ENCODE measurements around the gene PRODH2.

PRODH2 gene

GRCh38 chr19:35812220-35813042 is at the start of gene PRODH2:
TSS of gene PRODH2 (minus strand) at chr19:35812845. CDS start at chr19:35812805, 40 bp downstream.
- DNase-seq = no peak

DNA sequence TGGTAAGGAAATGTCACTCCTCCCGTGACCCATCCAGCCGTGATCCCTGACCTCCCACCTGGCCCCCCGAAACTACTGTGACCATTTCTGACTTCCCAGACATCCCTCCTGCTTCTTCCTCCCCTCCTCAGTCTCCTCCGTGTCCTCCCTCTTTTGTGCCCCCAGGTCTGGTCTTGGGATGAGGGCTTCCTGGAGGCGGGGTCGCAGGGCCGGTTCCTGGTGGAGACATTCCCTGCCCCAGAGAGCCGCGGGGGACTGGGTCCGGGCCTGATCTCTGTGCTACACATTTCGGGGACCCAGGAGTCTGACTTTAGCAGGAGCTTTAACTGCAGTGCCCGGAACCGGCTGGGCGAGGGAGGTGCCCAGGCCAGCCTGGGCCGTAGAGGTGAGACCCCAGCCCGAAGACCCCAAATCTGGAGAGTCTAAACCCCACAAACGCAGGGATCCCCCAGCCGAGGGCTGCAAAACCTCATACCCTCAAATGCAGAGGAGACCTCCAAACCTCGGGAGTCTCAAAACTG is 49.1 kb upstream of the PRODH2 start:
- no peak for DNase-seq

- no peak for DNase-seq
Observed at GRCh38 chr19:35860818-35861639, 48.4 kb upstream of the PRODH2 start.

DNA sequence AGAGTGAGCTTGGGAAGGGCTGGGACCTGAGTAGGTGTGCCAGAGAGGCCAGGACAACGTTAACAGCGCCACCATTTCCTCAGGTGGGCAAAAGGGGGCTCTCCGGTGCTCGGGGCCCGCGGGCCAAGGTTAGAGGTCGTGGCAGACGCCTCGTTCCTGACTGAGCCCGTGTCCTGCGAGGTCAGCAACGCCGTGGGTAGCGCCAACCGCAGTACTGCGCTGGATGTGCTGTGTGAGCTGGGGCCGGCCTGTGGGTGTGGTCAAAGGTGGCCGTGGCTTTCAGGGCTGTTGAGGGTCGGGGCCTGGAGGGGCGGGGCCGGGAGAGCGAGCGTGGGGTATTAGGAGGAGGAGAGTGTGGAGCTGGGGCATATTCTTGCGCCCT is 47.8 kb upstream of the PRODH2 start:
- DNase-seq = no peak

GRCh38 chr19:35859414-35859813 is 46.8 kb upstream of the PRODH2 start:
- no peak for DNase-seq

DNA sequence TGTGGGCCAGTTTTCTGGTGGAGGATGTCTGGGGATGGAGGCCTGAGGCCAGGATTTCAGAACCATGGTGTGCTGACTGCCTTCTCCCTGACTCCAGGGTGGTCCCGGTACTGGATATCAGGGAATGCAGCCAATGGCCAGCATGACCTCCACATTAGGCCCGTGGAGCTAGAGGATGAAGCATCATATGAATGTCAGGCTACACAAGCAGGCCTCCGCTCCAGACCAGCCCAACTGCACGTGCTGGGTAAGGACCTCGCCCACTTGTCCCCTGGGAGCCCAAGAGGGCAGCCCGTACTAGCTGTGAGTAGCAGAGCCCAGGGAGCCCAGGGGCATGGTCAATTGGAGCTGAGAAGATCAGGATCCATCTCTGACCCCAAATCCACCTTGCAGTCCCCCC is 45.7 kb upstream of the PRODH2 start:
- DNase-seq = no peak

DNA sequence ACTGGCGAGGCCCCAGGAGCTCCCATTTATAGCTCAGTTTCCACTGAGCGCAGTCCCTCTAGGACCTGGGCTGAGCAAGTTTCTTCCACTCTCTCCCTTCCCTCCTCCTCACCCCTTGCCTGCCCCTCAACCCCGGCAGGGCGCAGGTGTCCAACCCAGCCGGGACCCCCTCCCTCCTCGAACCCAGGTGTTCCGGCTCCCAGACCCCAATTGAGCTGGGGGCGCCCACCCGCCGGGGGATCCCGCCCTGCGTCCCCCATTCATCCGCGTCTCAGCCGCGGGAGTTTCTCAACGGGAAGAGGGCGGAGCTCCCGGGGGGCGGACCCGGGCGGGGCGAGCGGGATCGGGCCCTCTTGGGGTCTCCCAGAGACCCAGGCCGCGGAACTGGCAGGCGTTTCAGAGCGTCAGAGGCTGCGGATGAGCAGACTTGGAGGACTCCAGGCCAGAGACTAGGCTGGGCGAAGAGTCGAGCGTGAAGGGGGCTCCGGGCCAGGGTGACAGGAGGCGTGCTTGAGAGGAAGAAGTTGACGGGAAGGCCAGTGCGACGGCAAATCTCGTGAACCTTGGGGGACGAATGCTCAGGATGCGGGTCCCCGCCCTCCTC is 44.0 kb upstream of the PRODH2 start, which contains the start of gene KIRREL2:
KIRREL2 (plus strand) TSS at position 366 of the 604 bp plus-strand sequence; CDS start at position 575, 209 bp downstream.
- peak; percentile 10 to 39 for DNase-seq

GRCh38 chr19:35853038-35853756 is 40.6 kb upstream of the PRODH2 start:
- peak in 1 of 2 experiments; percentile 25 for DNase-seq

DNA sequence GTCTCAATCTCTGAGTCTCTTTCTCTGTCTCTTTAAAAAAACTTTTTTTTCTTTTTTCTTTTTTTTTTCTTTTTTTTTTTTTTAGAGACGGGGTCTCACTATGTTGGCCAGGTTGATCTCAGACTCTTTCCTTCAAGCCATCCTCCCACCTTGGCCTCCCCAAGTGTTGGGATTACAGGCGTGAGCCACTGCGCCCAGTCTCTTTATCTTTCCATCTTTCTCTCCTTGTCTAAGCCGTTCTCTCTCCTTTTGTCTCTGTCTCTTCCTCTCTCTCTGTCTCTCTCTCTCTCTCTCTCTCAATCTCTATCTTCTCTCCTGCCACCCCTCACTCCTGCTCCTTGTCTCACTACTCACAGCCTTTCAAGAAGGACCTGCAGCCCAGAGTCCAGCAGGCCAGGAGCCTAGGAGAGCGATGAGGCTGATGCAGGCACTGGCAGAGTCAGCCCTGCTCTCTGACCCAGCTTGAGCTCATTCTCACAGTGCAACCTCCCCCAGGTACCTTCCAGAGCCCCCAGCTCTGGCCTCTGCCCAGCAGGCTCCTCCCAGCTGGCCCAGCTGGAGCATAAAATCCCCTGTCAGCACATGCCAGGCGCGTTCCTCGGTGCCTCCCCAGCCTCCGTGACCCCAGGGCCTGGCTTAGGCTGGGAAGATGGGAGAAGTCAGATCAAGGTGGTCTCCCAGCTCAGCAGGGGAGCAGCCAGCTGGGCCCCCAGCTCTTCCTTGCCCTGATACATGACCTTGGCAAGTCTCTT is 39.6 kb upstream of the PRODH2 start, which contains the start of gene NPHS1:
NPHS1 (minus strand) TSS at position 476 of the 752 bp plus-strand sequence. CDS start 667 bp downstream, outside the sequence.
- DNase-seq = no peak

DNA sequence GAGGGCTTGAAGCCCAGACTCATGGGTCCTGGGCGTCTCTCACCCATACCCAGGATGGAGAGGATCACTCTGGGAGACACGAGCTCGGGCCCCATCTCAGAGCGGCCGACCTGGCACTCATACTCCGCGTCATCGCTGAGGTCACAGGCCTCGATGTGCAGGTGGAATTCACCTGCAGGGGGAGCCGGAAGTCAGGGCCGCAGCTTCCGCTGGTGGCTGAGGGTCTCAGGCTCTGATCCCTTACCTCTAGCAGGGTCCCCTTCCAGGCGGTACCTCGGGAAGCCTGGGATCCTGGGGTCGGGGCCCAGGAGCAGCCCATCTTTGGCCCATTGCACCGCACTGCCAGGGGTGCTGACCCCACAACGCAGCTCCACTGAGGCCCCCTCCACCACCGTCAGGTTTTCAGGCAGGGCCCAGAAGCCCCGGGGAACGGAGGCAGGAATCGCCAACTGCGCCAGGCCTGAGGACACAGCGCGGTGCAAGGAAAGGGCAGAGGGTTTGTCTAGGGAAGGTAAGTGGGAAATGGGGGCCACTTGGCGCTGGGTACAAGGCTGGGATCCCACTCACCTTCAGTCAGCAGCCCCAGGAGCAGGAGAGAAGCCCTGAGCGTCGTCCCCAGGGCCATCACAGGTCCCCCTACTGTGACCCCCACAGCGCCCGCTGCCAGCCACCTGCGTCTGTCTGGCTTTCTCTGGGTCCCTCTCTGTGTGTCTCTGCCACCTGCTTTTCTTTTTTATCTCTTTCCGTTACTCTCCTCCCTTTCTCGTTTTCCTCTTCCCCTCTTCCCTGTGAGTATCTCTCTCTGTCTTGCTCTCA is 38.8 kb upstream of the PRODH2 start:
- DNase-seq = no peak

GRCh38 chr19:35848919-35849505 is 36.4 kb upstream of the PRODH2 start:
- no peak for DNase-seq

DNA sequence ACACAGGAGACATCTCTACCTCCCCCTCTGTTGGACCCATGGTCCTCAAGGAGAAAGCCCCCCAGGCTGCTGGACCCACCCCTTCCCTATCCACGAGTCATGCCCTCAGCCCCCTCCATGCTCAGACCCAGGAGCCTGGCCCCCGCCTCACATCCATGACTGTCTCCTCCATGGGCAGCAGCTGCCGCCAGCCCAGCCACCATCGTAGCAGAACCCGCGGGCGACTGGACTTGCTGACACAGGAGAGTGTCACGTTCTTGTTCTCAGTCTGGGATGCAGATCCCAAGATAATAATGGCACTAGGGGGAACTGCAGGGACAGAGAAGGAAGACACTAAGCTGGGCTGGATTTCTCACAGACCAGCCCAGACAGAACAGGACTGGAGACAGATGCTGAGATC is 35.8 kb upstream of the PRODH2 start:
- no peak for DNase-seq

- no peak for DNase-seq
Observed at GRCh38 chr19:35847911-35848310, 35.3 kb upstream of the PRODH2 start.

GRCh38 chr19:35846038-35846668 is 33.5 kb upstream of the PRODH2 start:
- no peak for DNase-seq

GRCh38 chr19:35845215-35846037 is 32.8 kb upstream of the PRODH2 start:
- DNase-seq = no peak

GRCh38 chr19:35844482-35845214 is 32.0 kb upstream of the PRODH2 start:
- DNase-seq = no peak

DNA sequence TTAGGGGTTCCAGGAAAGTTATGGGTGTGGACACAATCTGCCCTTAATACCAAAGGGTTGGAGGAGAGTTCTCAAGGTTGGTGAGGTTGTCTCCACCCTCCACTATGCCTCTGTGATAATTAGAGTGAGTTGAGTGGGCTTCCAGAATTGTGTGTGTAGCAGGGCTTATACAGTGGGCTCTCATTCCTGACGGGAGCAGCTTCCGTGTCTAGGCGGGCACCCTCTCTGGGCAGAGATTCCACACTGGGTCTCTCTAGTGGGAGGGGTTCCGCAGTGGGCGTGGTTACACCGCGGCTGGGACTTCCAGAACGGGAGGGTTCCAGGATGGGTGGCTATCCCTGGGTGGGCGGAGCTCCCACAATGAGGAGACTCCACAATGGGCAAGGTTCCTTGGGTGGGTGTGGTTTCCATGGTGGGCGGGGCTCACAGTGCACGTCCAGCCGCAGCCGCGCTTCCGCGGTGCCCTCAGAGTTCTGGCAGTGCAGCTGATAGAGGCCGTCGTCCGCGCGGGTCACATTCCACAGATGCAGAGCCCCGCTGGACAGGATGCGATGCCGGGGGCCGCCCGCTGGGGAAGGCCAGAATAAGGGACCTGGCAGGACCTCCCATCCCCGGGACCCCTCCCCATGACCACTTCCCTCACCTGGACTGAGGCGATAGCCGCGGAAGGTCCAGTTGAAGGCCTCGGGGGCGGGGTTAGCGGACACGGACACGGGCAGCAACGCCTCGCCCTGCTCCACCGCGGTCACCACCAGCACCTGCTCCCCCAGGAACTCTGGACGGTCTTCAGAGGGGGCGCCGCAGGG is 31.2 kb upstream of the PRODH2 start:
- no peak for DNase-seq
